Activated naive CD8-positive, alpha-beta T cell (primary cell): ENCODE results near the gene SORCS3.

ENCODE experiments used
- H3K27ac Mint-ChIP-seq: one replicate; pipeline ENCODE4 v1.8.0; 2021; ENCODE audit warnings: mixed read lengths
- H3K27me3 Mint-ChIP-seq: one replicate; pipeline ENCODE4 v1.8.0; 2021; ENCODE audit warnings: mixed read lengths
- H3K36me3 Mint-ChIP-seq: one replicate; pipeline ENCODE4 v1.8.0; 2021; ENCODE audit warnings: mixed read lengths
- H3K4me1 Mint-ChIP-seq: one replicate; pipeline ENCODE4 v1.8.0; 2021; ENCODE audit warnings: low read depth, mixed read lengths
- H3K4me3 Mint-ChIP-seq: one replicate; pipeline ENCODE4 v1.8.0; 2021; ENCODE audit warnings: mild to moderate bottlenecking, mixed read lengths
- H3K9me3 Mint-ChIP-seq: one replicate; pipeline ENCODE4 v1.8.0; 2021; ENCODE audit warnings: low read depth, mixed read lengths

The SORCS3 gene

DNA sequence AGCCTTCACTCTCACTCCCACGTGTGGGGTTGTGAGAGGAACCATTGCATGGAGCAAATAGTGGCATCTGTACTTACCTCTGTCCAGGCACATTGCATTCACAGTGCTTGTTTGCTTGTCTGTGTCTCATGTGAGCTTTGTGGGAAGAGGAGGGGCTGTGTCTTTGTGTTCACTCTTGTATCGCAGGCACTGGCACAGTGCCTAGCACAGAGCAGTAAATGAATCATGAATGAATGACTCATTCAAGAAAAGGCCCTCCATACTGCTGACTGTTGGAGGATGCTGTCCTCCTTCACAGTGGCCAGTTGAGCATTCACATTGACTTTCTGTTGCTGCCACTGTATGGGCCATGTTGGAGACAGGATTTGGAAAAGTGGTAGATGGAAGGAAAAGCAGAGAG lies 125.3 kb downstream of the SORCS3 start:
- H3K9me3 Mint-ChIP-seq: no peaks in the 10 kb centered on the region
- H3K27me3 Mint-ChIP-seq: peaks cover 4% of the 10 kb centered on the region
- H3K36me3 Mint-ChIP-seq: no peaks in the 10 kb centered on the region
- H3K27ac Mint-ChIP-seq: no peak overlapping the region
- H3K4me3 Mint-ChIP-seq: no peak overlapping the region
- no peaks in the 10 kb centered on the region for H3K4me1 Mint-ChIP-seq

DNA sequence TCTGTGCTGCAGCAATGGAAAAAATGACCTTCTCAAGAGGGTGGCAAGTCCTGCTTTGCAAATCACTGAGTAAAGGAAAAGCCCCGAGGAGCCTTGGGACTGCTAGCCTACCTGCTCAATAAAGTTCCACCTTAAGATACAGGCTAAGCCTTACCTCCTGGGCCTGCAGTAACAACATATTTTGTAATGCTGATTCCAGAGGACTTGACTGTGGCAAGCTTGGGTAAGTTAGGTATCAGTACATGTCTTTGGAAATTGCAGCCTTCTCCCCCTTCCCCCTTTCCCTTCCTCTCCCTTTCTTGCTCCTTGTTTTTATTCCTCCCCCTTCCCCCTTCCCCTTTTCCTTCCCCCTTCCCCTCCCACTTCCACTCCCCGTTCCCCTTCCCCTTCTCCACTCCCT lies 126.2 kb downstream of the SORCS3 start:
- Mint-ChIP-seq H3K36me3 (no peaks in the 10 kb centered on the region), H3K4me1 (no peaks in the 10 kb centered on the region), H3K27ac (no peak overlapping the region), H3K9me3 (no peaks in the 10 kb centered on the region), H3K27me3 (peaks cover 4% of the 10 kb centered on the region), H3K4me3 (no peak overlapping the region)

DNA sequence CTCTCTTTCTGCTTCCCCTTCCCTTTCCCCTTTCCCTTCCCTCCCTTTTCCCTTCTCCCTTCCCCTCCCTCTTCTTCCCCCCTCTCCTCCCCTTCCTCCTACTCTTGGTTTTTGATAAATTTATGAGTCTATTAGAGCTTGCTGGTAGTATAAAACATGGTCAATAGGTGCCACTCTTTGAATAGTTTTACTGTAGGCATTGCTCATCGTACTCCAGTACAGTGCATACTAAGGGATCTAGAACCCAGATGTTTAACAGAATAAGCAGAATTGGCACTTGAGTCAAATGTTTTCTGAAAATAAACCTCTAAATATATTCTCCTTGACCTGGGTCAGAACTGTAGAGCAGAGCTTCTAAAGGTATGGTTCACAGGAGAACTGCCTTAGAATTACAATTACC lies 126.7 kb downstream of the SORCS3 start:
- H3K4me1 Mint-ChIP-seq: no peaks in the 10 kb centered on the region
- H3K9me3 Mint-ChIP-seq: no peaks in the 10 kb centered on the region
- H3K27ac Mint-ChIP-seq: no peak overlapping the region
- H3K4me3 Mint-ChIP-seq: no peak overlapping the region
- no peaks in the 10 kb centered on the region for H3K36me3 Mint-ChIP-seq
- peaks cover 6% of the 10 kb centered on the region for H3K27me3 Mint-ChIP-seq

DNA sequence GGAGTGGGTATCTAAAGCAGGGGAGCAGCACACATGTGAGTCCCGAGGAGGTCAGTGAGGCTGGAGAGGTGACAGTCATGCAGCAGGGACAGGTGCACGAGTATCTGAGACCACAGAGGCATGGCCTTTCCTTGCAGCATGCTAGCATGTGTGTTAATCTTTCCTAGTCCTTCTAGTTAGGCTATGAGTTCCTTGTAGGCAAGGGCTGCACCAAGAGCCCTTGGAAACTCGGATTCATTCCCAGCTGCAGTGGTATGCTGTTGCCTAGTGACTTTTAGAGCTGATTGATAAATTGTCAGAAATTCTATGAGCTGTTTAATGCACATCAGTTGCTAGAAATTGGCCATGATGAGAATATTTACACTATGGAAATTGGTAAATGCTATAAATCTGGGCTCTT lies 132.0 kb downstream of the SORCS3 start:
- H3K4me3 Mint-ChIP-seq: no peak overlapping the region
- H3K36me3 Mint-ChIP-seq: no peaks in the 10 kb centered on the region
- no peaks in the 10 kb centered on the region for H3K9me3 Mint-ChIP-seq
- H3K27me3 Mint-ChIP-seq: peaks cover 8% of the 10 kb centered on the region
- no peak overlapping the region for H3K27ac Mint-ChIP-seq
- H3K4me1 Mint-ChIP-seq: no peaks in the 10 kb centered on the region

DNA sequence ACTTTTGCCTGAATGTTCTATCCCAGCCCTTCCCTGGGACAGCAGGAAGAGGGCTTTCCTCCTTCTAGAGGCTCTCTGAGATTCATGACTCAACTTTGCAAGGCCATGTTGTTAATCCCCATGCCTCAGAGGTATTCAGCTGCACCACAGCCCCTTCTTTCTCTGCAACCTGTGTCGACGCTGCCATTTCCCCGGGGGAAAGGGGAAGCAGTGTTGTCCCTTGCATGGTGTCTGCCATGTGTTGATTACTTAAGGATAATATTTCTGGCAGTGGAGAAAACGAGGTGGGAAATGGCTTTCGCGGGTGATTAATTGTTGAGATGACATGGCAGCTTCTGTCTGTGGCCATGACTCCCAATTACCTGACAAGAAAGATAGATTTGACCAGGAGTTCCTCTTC lies 133.1 kb downstream of the SORCS3 start:
- no peaks in the 10 kb centered on the region for H3K36me3 Mint-ChIP-seq
- H3K4me3 Mint-ChIP-seq: no peak overlapping the region
- H3K27me3 Mint-ChIP-seq: peaks cover 7% of the 10 kb centered on the region
- no peaks in the 10 kb centered on the region for H3K4me1 Mint-ChIP-seq
- no peak overlapping the region for H3K27ac Mint-ChIP-seq
- H3K9me3 Mint-ChIP-seq: no peaks in the 10 kb centered on the region

DNA sequence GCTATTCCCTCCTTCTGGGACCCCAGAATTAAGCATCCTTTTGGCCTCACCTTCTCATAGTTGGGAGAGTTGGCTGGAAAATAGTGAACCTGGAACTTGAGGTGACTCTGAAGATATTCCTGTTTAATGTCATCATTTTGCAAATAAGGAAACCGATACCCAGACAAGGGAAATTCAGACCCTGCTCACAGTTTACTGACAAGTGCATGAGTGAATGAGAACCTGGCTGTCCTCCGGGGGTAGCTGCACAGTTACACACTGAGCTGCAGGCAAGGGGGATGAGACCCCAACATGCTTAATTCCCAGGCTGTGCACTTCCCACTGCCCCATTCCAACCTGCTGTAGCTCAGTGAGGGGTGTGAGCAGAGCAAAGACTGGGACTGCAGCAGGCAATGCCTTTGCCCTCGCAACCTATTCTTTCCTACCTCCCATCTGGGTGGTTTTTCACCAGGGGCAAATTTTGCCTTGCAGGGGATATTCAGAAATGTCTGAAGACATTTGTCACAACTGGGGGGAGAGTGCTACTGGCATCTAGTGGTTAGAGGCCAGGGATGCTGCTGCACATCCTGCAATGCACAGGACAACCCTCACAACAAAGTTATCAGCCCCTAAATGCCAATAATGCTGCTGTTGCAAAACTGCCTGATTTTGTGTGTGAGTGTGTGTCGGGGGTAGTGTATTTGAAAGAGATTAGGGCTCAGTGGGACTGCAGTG lies 136.2 kb downstream of the SORCS3 start:
- Mint-ChIP-seq H3K4me3 (no peak overlapping the region), H3K27ac (no peak overlapping the region), H3K4me1 (no peaks in the 10 kb centered on the region), H3K9me3 (no peaks in the 10 kb centered on the region), H3K27me3 (peaks cover 7% of the 10 kb centered on the region), H3K36me3 (no peaks in the 10 kb centered on the region)

DNA sequence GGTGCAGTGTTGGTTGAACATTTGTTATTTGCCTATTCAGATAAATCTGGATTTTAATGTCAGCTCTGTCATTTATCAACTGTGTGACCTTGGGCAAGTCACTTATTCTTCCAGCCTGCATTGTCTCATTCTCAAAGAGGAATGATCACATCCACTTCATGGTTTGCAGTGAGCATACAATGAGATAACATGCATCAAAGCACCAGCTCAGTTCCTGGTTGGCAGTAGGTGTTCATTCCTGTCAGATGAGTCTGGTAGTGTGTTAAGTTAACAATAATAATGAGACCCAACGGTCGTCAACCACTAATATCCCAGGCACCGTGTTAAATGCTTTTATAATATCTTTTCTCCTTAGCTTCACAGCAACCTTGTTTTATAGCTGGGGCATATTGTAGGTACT lies 137.3 kb downstream of the SORCS3 start:
- H3K9me3 Mint-ChIP-seq: no peaks in the 10 kb centered on the region
- H3K4me3 Mint-ChIP-seq: no peak overlapping the region
- H3K27me3 Mint-ChIP-seq: peaks cover 5% of the 10 kb centered on the region
- H3K4me1 Mint-ChIP-seq: no peaks in the 10 kb centered on the region
- no peaks in the 10 kb centered on the region for H3K36me3 Mint-ChIP-seq
- H3K27ac Mint-ChIP-seq: no peak overlapping the region

DNA sequence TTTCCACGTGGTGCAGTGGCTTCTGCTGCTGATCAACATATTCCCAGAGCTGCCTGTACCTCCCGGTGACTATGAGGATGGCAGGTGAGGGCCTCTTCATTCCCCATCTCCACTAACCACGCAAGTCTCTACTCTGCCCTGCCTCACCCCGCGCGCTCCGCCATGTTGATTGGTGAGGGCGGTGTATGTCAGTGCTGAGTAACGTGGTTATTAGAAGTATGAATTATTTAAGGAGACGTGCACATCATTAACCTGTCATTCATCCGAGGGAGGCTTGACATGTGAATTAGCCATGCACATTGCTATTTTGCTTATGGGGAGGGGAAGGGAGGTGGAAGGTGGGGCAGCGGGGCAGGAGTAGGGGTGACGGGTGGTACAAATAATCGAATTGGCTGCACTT lies 138.6 kb downstream of the SORCS3 start:
- H3K4me3 Mint-ChIP-seq: no peak overlapping the region
- no peaks in the 10 kb centered on the region for H3K4me1 Mint-ChIP-seq
- H3K27me3 Mint-ChIP-seq: peaks cover 7% of the 10 kb centered on the region
- no peaks in the 10 kb centered on the region for H3K9me3 Mint-ChIP-seq
- no peak overlapping the region for H3K27ac Mint-ChIP-seq
- H3K36me3 Mint-ChIP-seq: no peaks in the 10 kb centered on the region

DNA sequence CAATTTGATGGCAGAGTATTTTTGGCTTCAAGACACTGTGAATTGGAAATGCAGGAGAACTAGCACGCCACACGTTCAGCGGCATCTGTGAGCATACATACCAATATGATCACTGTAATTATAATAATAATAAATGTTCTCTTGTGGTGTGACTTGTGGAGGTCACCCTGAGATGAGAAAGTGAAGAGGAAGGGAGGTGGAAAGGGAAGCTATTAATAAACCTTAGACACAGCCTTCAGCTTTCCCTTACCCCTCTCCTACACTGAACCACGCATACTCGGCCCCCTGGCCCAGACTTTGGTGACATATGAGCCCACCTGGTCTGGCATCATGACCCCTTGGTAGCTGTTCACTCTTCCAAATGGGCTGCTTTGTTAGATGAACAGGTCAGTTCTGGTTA lies 139.1 kb downstream of the SORCS3 start:
- no peak overlapping the region for H3K27ac Mint-ChIP-seq
- peaks cover 6% of the 10 kb centered on the region for H3K27me3 Mint-ChIP-seq
- no peaks in the 10 kb centered on the region for H3K36me3 Mint-ChIP-seq
- H3K9me3 Mint-ChIP-seq: no peaks in the 10 kb centered on the region
- H3K4me3 Mint-ChIP-seq: no peak overlapping the region
- H3K4me1 Mint-ChIP-seq: no peaks in the 10 kb centered on the region

DNA sequence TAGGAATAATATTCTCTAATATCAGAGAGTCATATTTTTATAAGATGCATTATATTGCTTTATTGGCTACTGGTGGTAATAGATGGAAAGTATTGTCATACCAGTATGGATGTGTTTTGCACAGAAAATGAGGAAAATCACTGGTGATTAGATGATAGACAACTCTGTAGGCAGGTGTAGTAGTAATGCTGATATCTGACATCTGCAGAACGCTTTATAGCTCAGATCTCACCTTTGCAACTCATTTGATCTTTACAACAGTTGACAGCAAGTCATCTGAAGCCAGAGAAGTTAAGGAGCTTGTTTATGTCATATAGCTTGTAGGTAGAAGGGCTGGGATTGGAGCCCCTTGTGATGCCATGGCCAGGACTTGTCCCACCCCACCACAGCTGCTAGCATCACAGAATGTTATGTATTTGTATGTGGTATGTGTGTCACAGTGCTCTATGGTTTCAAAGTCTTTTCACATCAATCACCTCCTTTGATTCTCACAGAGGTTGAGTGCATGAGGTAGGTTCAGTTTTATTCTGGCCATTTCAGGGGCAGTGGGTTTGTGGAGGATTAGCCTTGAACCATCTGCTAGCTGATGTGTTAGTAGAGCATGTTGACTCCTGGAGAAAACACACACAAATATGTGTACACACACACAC lies 140.0 kb downstream of the SORCS3 start:
- Mint-ChIP-seq H3K27ac (no peak overlapping the region), H3K4me3 (no peak overlapping the region), H3K4me1 (no peaks in the 10 kb centered on the region), H3K27me3 (peaks cover 8% of the 10 kb centered on the region), H3K9me3 (no peaks in the 10 kb centered on the region), H3K36me3 (no peaks in the 10 kb centered on the region)

DNA sequence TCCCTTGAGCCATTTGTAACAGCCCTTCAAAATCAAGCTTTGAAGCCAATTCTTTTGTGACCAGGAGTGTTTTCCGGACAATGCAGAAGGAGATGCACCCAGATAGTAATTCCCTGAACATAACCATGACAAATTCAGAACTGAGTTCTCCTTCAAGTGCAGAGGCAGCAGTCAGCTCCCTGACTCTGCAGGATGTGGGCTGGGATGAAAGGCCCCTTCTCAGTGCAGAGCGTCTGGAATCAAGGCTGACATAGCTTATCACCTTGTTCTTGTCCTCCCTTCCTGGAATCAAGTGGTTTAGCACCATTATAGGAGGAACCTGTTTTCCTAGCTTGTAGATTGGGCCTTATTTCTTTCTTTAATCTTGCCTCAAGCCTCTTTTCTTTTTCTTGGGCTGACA lies 143.4 kb downstream of the SORCS3 start:
- Mint-ChIP-seq H3K36me3 (no peaks in the 10 kb centered on the region), H3K27ac (no peak overlapping the region), H3K9me3 (no peaks in the 10 kb centered on the region), H3K4me3 (no peak overlapping the region), H3K4me1 (no peaks in the 10 kb centered on the region), H3K27me3 (peaks cover 11% of the 10 kb centered on the region)

DNA sequence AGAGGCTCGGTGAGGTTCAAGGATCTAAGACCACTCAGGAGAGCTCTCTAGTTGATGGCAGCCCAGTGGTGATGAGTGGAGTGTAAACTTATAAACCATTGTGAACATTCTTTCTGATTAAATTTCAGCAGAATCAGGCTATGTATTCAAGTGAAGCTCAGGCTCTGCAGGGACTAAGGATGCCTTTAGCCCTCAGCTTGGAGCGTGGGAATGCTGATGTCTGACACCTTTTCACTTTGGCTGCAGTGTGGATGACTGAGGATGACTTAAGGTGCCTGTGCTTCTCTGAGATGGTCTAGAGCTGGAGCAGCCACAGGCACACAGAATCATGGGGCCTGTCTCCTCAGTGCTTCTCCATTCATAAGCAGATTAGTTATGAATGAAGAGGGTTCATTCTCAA lies 150.4 kb downstream of the SORCS3 start:
- peaks cover 9% of the 10 kb centered on the region for H3K27me3 Mint-ChIP-seq
- no peaks in the 10 kb centered on the region for H3K9me3 Mint-ChIP-seq
- H3K27ac Mint-ChIP-seq: no peak overlapping the region
- no peaks in the 10 kb centered on the region for H3K4me1 Mint-ChIP-seq
- H3K36me3 Mint-ChIP-seq: no peaks in the 10 kb centered on the region
- no peak overlapping the region for H3K4me3 Mint-ChIP-seq

DNA sequence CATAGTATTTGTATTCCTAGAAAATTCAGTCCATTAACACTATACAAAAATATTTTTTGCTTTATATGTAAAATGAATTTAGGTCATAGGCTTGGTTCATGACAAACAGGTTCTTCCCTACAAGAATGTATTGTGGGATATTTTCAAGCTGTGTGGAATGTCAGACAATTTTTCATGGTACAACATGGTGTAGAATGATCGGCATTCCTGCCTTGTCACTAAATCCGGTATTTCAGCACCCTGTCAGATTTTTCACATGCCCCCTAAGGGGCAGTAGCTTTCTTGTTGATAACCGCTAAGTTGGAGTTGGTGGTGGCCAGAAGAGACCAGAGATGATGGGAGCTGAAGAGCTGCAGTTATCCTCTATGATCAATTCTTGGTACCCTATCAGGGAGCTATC lies 154.3 kb downstream of the SORCS3 start:
- Mint-ChIP-seq H3K27me3 (peaks cover 7% of the 10 kb centered on the region), H3K36me3 (no peaks in the 10 kb centered on the region), H3K27ac (no peak overlapping the region), H3K4me1 (no peaks in the 10 kb centered on the region), H3K9me3 (no peaks in the 10 kb centered on the region), H3K4me3 (no peak overlapping the region)

DNA sequence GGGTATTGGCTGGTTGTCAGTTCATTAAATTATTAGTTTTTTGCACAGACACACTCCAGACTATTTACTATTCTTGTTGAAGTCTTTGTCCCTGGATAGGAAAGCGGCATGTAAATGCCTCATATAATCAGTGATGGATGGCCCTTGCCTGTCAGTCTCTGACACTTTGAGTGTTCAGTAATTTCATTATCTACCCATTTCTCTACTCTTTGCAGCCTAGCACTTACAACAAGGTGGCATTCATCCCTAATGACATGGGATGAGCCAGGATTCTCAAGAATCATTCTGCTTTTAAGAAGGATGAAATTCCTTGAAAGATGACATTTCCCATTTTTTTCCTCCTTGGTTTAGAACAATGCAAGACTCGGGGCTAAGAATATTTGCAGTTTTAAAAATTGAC lies 155.7 kb downstream of the SORCS3 start:
- Mint-ChIP-seq H3K4me3 (no peak overlapping the region), H3K27me3 (peaks cover 7% of the 10 kb centered on the region), H3K9me3 (no peaks in the 10 kb centered on the region), H3K27ac (no peak overlapping the region), H3K4me1 (no peaks in the 10 kb centered on the region), H3K36me3 (no peaks in the 10 kb centered on the region)

DNA sequence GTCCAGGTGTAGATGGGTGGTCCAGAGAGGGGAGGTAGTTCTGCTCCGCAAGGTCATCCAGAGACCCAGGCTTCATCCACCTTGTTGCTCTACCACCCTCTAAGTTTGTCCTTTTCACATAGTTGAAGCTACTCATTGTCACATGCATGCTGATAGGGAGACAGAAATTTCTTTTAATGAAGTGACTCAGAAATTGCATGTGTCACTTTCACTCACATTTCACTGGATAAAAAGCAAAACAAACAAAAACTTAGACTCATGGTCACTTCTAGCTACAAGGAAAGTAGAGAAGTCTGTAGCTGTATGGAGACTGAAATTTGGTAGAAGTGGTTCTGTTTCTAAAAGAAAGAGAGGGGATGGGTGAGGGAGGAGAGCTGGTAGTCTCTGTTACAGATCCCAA lies 161.9 kb downstream of the SORCS3 start:
- no peaks in the 10 kb centered on the region for H3K4me1 Mint-ChIP-seq
- H3K27me3 Mint-ChIP-seq: peaks cover 6% of the 10 kb centered on the region
- H3K36me3 Mint-ChIP-seq: no peaks in the 10 kb centered on the region
- no peak overlapping the region for H3K27ac Mint-ChIP-seq
- H3K9me3 Mint-ChIP-seq: no peaks in the 10 kb centered on the region
- no peak overlapping the region for H3K4me3 Mint-ChIP-seq

DNA sequence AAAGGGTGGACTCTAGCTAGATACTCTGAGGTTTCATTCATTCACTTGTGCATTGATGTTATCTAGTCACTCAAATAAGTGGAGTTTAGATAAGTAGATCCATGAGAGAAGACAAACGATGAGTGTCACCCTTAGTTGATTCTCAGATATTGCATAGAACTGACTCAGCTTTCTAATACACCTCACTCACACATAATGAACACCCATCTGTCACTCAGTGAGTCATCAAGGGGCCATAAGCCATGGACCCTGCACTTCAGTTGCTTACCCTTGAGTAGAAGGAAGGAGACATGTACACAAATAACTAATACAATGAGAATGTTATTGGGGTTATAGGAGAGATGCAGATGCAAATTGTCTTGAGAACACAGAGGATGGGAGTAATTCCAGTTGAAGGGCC lies 163.8 kb downstream of the SORCS3 start:
- H3K4me3 Mint-ChIP-seq: no peak overlapping the region
- no peaks in the 10 kb centered on the region for H3K36me3 Mint-ChIP-seq
- H3K9me3 Mint-ChIP-seq: peaks cover 6% of the 10 kb centered on the region
- no peaks in the 10 kb centered on the region for H3K4me1 Mint-ChIP-seq
- H3K27ac Mint-ChIP-seq: no peak overlapping the region
- H3K27me3 Mint-ChIP-seq: peaks cover 10% of the 10 kb centered on the region
